Measurements from ENCODE around the gene ZNF577.

The ZNF577 gene

GRCh38 chr19:51903192-51903591, 15.4 kb upstream of the ZNF577 start:
- TF ChIP-seq CTCF (IDR thresholded peaks at IDR 0.05; ENCODE audit: borderline replicate concordance, insufficient read depth, low read depth, low read length), result no peak
- no peak overlapping the region for H3K4me3 ChIP-seq (ENCODE audit: low read depth, low read length)

GRCh38 chr19:51901860-51902259, 14.1 kb upstream of the ZNF577 start:
- no peak overlapping the region for H3K4me3 ChIP-seq (ENCODE audit: low read depth, low read length)

GRCh38 chr19:51891193-51891747, 3.5 kb upstream of the ZNF577 start:
- no peak for TF ChIP-seq CTCF (IDR thresholded peaks at IDR 0.05; ENCODE audit: borderline replicate concordance, insufficient read depth, low read depth, low read length)
- H3K4me3 ChIP-seq (ENCODE audit: low read depth, low read length), result no peak overlapping the region

More at GRCh38 chr19:51901860-51902259, 14.1 kb upstream of the ZNF577 start:
- no peak for TF ChIP-seq CTCF (IDR thresholded peaks at IDR 0.05; ENCODE audit: borderline replicate concordance, insufficient read depth, low read depth, low read length)

GRCh38 chr19:51889934-51890333, 2.2 kb upstream of the ZNF577 start:
- TF ChIP-seq CTCF (IDR thresholded peaks at IDR 0.05; ENCODE audit: borderline replicate concordance, insufficient read depth, low read depth, low read length), result no peak
- no peak overlapping the region for H3K4me3 ChIP-seq (ENCODE audit: low read depth, low read length)

GRCh38 chr19:51884713-51885112, 3.0 kb downstream of the ZNF577 start:
- no peak overlapping the region for H3K4me3 ChIP-seq (ENCODE audit: low read depth, low read length)
- no peak for TF ChIP-seq CTCF (IDR thresholded peaks at IDR 0.05; ENCODE audit: borderline replicate concordance, insufficient read depth, low read depth, low read length)

- no peak overlapping the region for H3K4me3 ChIP-seq (ENCODE audit: low read depth, low read length)
- TF ChIP-seq CTCF (IDR thresholded peaks at IDR 0.05; ENCODE audit: borderline replicate concordance, insufficient read depth, low read depth, low read length), result no peak
Observed at GRCh38 chr19:51882518-51882917, 5.2 kb downstream of the ZNF577 start.

GRCh38 chr19:51873097-51873496, 14.7 kb downstream of the ZNF577 start:
- no peak for TF ChIP-seq CTCF (IDR thresholded peaks at IDR 0.05; ENCODE audit: borderline replicate concordance, insufficient read depth, low read depth, low read length)
- H3K4me3 ChIP-seq (ENCODE audit: low read depth, low read length), result no peak overlapping the region
